Smooth muscle cell (in vitro differentiated cells): ENCODE data around the gene SORCS1. TPM values are rescaled to one million over a fixed set of nuclear protein-coding genes. Genes with fewer than 3 reads are reported as not detected.

Experiments
- DNase-seq: peaks from one replicate; lab custom pipeline; 2025; ENCODE audit not compliant: unreplicated experiment; lab: John Stamatoyannopoulos, UW
- H2AFZ ChIP-seq: fragments of 200-600 bp; sonication (generic); 2 replicates; pipeline ENCODE4 v1.6.0; 2016; ENCODE audit warnings: antibody characterized with exemption, low read depth, mild to moderate bottlenecking
- H3F3A ChIP-seq: fragments of 200-600 bp; sonication (generic); 2 replicates; pipeline ENCODE4 v1.6.0; 2017; ENCODE audit warnings: antibody characterized with exemption, low read depth
- H3K27ac ChIP-seq: fragments of 200-600 bp; sonication (generic); 2 replicates; pipeline ENCODE4 v1.5.1; 2016; ENCODE audit warnings: low read depth, mild to moderate bottlenecking
- H3K27me3 ChIP-seq: fragments of 200-600 bp; sonication (generic); 2 replicates; pipeline ENCODE4 v1.6.1; 2016; ENCODE audit warnings: low read depth, mild to moderate bottlenecking
- H3K36me3 ChIP-seq: fragments of 200-600 bp; sonication (generic); 2 replicates; pipeline ENCODE4 v1.5.1; 2016; ENCODE audit warnings: low read depth
- H3K4me1 ChIP-seq: fragments of 200-600 bp; sonication (generic); 2 replicates; pipeline ENCODE4 v1.5.1; 2016; ENCODE audit warnings: low read depth
- H3K4me2 ChIP-seq: fragments of 200-600 bp; sonication (generic); 2 replicates; pipeline ENCODE4 v1.6.0; 2016; ENCODE audit warnings: mild to moderate bottlenecking
- H3K4me3 ChIP-seq: fragments of 200-600 bp; sonication (generic); 2 replicates; pipeline ENCODE4 v1.5.1; 2016; ENCODE audit warnings: mild to moderate bottlenecking
- H3K79me2 ChIP-seq: fragments of 200-600 bp; sonication (generic); 2 replicates; pipeline ENCODE4 v1.6.0; 2016; ENCODE audit warnings: low read depth, mild to moderate bottlenecking
- H3K9ac ChIP-seq: fragments of 200-600 bp; sonication (generic); 2 replicates; pipeline ENCODE4 v1.6.0; 2016; ENCODE audit warnings: low read depth
- H3K9me3 ChIP-seq: fragments of 200-600 bp; sonication (generic); replicated peaks from 2 replicates; pipeline ENCODE4 v1.5.1; 2016; ENCODE audit warnings: low read depth
- H4K20me1 ChIP-seq: fragments of 200-600 bp; sonication (generic); 2 replicates; pipeline ENCODE4 v1.6.0; 2016; ENCODE audit warnings: low read depth
- WGBS: methylation state at CpG from one replicate; pipeline ENCODE4 v1.1.7; 2016; ENCODE audit warnings: low lambda C conversion rate; 5-methylcytosine and 5-hydroxymethylcytosine counted together
- polyA plus RNA-seq: library from polyadenylated mRNA; unstranded; fragments of >200 nt; fragmentation: Nextera tagmentation; extraction: Ambion mirVana; gene quantifications from 2 replicates; pipeline ENCODE4 v1.2.1, GENCODE V29; 2016
- total RNA-seq: library from RNA; depleted of rRNA; stranded (reverse); fragments of >200 nt; gene quantifications from 2 replicates; pipeline ENCODE4 v1.2.3, GENCODE V29; 2014
- TF ChIP-seq, protein P1 (sequence below): fragments of 200-600 bp; sonication (generic); IDR thresholded peaks from 2 replicates; pipeline ENCODE4 v1.5.1; 2017; ENCODE audit warnings: borderline replicate concordance, mild to moderate bottlenecking, antibody characterized with exemption; ENCODE audit not compliant: insufficient read depth, poor library complexity, severe bottlenecking

The SORCS1 gene
- total and polyA plus RNA-seq, 2 experiments from 2014 or later = 0.67 TPM; not detected in 1

- H3K4me3 ChIP-seq = no peak overlapping the region
- no peak overlapping the region for H3K4me2 ChIP-seq
- H4K20me1 ChIP-seq = no peaks in the 10 kb centered on the region
- peaks cover 9% of the 10 kb centered on the region for H3K27me3 ChIP-seq
- H3K4me1 ChIP-seq = peaks cover 3% of the 10 kb centered on the region
- H3K9ac ChIP-seq = no peak overlapping the region
- 86% methylated on average over 3 of the region's 3 CpGs for WGBS
- H3K36me3 ChIP-seq = no peaks in the 10 kb centered on the region
- H3K79me2 ChIP-seq = no peaks in the 10 kb centered on the region
- H3K27ac ChIP-seq = no peak overlapping the region
- no peaks in the 10 kb centered on the region for H3F3A ChIP-seq
- TF ChIP-seq, protein P1, sequence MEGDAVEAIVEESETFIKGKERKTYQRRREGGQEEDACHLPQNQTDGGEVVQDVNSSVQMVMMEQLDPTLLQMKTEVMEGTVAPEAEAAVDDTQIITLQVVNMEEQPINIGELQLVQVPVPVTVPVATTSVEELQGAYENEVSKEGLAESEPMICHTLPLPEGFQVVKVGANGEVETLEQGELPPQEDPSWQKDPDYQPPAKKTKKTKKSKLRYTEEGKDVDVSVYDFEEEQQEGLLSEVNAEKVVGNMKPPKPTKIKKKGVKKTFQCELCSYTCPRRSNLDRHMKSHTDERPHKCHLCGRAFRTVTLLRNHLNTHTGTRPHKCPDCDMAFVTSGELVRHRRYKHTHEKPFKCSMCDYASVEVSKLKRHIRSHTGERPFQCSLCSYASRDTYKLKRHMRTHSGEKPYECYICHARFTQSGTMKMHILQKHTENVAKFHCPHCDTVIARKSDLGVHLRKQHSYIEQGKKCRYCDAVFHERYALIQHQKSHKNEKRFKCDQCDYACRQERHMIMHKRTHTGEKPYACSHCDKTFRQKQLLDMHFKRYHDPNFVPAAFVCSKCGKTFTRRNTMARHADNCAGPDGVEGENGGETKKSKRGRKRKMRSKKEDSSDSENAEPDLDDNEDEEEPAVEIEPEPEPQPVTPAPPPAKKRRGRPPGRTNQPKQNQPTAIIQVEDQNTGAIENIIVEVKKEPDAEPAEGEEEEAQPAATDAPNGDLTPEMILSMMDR = no peak
- H3K9me3 ChIP-seq = no peaks in the 10 kb centered on the region
- DNase-seq = no peak
- H2AFZ ChIP-seq = no peak overlapping the region
Observed at GRCh38 chr10:106780632-106781031, 383.9 kb downstream of the SORCS1 start.

- 56% methylated on average over 1 of the region's 1 CpG for WGBS
- no peak overlapping the region for H3K27ac ChIP-seq
- H3F3A ChIP-seq = no peaks in the 10 kb centered on the region
- no peak overlapping the region for H3K4me2 ChIP-seq
- H3K4me3 ChIP-seq = no peak overlapping the region
- H3K9ac ChIP-seq = no peak overlapping the region
- TF ChIP-seq, protein P1 = no peak
- H3K27me3 ChIP-seq = peaks cover 9% of the 10 kb centered on the region
- no peaks in the 10 kb centered on the region for H3K4me1 ChIP-seq
- no peaks in the 10 kb centered on the region for H4K20me1 ChIP-seq
- H3K36me3 ChIP-seq = no peaks in the 10 kb centered on the region
- H3K9me3 ChIP-seq = no peaks in the 10 kb centered on the region
- no peaks in the 10 kb centered on the region for H3K79me2 ChIP-seq
- no peak overlapping the region for H2AFZ ChIP-seq
- DNase-seq = no peak
Observed at GRCh38 chr10:106777841-106778240, 386.7 kb downstream of the SORCS1 start.

DNA sequence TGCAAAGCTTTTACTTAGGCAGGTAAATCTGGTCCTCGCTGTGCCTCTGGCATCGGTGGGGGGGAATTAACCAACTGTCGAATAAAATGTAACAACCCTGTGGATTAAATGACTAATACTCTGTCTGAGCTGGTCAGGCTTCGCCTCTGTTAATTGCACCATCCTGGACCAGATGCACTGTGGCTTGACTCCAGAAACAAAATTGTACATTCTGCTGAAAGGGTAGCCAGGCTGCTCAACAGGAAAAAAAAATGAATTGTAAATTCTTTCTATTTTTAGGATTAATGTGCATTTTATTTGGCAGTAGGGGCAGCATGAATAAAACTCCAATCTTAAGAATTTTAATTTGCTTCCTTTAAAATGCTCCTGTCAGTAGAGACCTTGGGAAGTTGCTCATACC, 389.4 kb downstream of the SORCS1 start:
- Histone ChIP-seq H3K4me3 (no peak overlapping the region), H3K36me3 (no peaks in the 10 kb centered on the region), H3K27me3 (peaks cover 9% of the 10 kb centered on the region), H3K4me1 (no peaks in the 10 kb centered on the region), H3K79me2 (no peaks in the 10 kb centered on the region), H3K4me2 (no peak overlapping the region), H3K9ac (no peak overlapping the region), H3K27ac (no peak overlapping the region), H3F3A (no peaks in the 10 kb centered on the region), H2AFZ (no peak overlapping the region), H3K9me3 (no peaks in the 10 kb centered on the region), H4K20me1 (no peaks in the 10 kb centered on the region)
- 53% methylated on average over 4 of the region's 4 CpGs for WGBS
- TF ChIP-seq, protein P1 = no peak
- no peak for DNase-seq

DNA sequence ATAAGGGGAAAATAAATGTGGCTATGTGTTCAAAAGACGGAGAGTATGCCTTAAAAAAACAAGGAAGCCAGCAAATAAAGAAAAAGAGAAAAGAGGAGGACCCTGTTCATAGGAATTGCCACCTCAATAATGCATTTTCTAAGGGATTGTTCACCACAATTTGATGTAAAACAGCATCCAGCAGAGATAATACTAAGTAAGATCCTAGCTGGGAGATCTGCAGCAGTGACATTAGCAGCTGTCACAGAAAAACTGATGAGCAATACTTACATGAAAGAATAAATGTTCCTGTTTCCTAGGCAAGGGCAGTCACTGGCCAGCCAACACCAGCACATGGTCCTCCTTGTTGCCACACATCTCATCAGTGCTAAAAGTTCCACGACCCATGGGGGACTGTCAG, 391.5 kb downstream of the SORCS1 start:
- H3K27me3 ChIP-seq = peaks cover 9% of the 10 kb centered on the region
- no peaks in the 10 kb centered on the region for H4K20me1 ChIP-seq
- no peaks in the 10 kb centered on the region for H3F3A ChIP-seq
- no peaks in the 10 kb centered on the region for H3K9me3 ChIP-seq
- no peak overlapping the region for H3K9ac ChIP-seq
- no peak overlapping the region for H3K27ac ChIP-seq
- DNase-seq = no peak
- no peak overlapping the region for H2AFZ ChIP-seq
- H3K79me2 ChIP-seq = no peaks in the 10 kb centered on the region
- TF ChIP-seq, protein P1 = no peak
- no peak overlapping the region for H3K4me2 ChIP-seq
- H3K4me3 ChIP-seq = no peak overlapping the region
- no peaks in the 10 kb centered on the region for H3K36me3 ChIP-seq
- peaks cover 5% of the 10 kb centered on the region for H3K4me1 ChIP-seq
- 70% methylated on average over 2 of the region's 2 CpGs for WGBS
